COR-L47 (cell line): ENCODE data around the gene GRHL3.
A peak's percentile ranks its signal among the peaks of the same experiment; 100 is the strongest.
"Not testable (repeated sequence)": the region's sequence is repeated elsewhere in the genome, so short reads cannot be mapped to it uniquely, and the experiment has no call there.

Source experiments
- DNase-seq: peaks from one replicate; lab custom pipeline; 2025; lab: John Stamatoyannopoulos, UW

GRHL3 gene

DNA sequence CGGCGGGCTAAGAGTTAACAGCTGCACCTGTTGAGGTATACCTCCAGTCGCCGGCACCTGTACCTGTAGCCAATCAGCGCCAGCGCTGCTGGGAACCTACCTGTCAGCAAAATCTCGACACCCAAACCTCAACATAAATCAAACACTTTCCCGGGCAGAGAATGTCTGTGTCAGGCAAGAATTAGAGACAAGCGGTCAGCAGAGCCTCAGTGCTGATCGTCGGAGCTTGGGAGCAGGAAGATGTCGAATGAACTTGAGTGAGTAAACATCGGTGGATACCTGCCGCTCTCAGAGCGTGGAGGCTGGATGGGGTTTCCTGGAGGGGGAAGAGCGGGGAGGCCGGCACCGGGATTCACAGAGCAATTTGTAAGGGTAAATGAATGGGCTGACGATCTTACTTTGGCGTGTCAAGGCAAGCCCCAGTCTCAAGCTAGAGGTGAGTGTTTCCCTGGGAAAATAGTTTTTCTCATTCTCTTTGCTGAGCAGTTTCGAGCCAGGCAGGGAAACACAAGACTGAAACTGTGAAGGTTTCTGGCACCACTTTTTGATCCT, at the start of gene GRHL3:
GRHL3 (plus strand) TSS at position 46 of the 552 bp plus-strand sequence; CDS start at position 241, 195 bp downstream.
- DNase-seq = peak; percentile 53

DNA sequence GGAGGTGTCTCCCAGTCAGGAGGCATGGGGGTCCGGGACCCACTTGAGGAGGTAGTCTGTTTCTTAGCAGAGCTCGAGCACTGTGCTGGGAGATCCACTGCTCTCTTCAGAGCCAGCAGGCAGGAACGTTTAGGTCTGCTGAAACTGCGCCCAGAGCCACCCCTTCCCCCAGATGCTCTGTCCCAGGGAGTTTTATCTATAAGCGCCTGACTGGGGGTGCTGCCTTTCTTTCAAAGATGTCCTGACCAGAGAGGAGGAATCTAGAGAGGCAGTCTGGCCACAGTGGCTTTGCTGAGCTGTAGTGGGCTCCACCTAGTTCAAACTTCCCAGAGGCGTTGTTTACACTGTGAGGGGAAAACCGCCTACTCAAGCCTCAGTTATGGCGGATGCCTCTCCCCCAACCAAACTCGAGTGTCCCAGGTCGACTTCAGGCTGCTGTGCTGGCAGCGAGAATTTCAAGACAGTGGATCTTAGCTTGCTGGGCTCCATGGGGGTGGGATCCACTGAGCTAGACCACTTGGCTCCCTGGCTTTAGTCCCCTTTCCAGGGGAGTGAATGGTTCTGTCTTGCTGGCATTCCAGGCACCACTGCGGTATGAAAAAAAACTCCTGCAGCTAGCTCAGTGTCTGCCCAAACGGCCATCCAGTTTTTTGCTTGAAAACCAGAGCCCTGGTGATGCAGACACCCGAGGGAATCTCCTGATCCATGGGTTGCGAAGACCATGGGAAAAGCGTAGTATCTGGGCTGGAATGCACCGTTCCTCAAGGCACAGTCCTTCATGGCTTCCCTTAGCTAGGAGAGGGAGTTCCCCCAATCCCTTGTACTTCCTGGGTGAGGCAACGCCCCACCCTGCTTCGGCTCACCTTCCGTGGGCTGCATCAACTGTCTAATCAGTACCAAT, 44.7 kb upstream of the GRHL3 start:
- not testable (repeated sequence) for DNase-seq

DNA sequence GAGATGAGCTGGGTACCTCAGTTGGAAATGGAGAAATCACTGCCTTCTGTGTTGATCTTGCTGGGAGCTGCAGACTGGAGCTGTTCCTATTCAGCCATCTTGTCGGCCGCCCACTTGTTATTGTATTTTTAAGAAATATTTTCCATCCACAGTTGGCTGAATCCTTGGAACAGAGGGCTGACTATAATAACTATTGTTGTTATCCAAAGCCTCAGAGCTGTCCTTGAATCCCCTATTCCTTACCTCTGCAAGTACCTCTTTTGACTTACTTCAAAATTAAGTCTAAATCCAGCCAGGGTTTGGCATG, 44.1 kb upstream of the GRHL3 start:
- no peak for DNase-seq

DNA sequence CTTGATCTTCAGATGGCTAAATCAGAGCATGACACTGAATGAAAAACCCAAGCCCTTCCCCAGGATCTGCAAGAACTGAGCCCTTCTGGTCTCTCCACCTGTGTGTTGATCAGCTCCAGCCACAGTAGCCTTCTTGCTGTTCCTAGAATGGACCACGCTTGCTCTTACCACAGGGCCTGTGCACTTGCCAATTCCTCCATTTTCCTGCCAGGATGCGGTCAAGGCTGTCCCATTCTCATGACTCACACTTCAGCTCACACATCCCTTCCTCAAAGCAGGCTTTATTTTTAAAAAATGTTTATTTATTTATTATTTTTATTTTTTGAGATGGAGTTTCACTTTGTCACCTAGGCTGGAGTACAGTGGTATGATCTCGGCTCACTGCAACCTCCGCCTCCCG, 43.6 kb upstream of the GRHL3 start:
- DNase-seq = no peak

DNA sequence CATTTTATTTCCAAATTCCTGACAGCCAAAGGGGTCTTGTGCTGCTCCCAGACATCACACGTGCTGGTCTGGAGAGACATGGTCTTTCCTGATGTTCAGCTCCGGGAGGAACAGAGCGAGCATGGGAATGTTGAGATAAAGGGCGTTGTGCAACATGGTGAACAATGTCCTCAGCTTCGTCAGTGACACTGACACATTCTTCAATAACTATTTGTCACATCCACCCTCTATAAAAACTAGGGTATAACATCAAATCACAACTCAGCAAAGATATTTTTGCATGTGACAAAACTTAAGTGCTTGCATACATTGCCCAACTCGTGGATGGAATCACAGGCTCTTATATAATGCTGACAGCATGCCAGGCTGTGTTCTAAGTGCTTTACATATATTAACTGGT, 42.4 kb upstream of the GRHL3 start:
- no peak for DNase-seq

DNA sequence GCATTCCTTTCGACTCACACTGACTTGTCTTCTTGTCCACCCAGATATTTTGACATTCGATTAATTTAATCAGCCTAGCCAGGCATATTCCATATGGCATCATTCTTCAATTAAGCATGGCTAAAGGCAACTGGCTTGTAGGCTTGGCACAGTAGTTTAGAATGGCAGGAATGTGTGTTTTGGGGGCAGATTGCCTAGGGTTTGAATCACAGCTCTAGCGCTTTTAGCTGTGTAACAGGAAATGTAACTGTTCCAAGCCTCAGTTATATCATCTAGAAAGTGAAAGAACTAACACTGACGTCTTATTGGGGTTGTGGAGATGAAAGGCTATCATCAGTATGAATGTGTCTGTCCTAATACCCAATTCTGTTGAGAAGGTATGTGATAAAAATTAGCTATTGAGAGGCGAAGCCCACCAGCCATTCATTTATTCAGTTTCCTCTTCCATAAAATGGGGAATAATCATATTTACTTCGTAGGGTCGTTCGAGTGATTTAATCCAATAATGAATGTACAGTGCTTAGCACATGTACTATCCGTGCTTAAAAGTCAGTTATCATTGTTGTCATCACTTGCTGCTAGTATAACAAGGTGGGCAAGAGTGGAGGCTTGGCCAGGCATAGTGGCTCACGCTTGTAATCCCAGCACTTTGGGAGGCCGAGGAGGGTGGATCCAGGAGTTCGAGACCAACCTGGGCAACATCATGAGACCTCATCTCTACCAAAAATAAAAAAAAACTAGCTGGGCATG, 41.6 kb upstream of the GRHL3 start:
- DNase-seq = no peak

DNA sequence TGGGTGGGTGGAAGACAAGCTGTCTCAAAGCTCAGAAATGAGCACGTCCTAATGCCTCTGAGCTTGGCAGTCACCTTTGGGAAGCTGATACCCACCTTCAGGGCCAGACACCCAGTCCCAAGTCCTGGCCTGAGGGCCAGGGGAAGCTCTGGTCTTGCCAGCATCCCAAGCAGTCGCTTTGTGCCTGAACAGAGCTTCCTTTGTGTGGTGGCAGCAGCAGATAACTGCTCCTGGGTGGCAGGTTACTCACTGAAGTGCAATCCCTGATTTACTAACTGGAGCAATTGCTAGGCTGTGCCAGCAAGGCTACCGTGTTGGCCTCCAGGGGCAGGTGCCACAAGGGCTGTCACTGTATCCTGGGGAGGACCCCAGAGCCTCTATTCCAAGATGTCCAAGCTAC, 40.4 kb upstream of the GRHL3 start:
- no peak for DNase-seq

DNA sequence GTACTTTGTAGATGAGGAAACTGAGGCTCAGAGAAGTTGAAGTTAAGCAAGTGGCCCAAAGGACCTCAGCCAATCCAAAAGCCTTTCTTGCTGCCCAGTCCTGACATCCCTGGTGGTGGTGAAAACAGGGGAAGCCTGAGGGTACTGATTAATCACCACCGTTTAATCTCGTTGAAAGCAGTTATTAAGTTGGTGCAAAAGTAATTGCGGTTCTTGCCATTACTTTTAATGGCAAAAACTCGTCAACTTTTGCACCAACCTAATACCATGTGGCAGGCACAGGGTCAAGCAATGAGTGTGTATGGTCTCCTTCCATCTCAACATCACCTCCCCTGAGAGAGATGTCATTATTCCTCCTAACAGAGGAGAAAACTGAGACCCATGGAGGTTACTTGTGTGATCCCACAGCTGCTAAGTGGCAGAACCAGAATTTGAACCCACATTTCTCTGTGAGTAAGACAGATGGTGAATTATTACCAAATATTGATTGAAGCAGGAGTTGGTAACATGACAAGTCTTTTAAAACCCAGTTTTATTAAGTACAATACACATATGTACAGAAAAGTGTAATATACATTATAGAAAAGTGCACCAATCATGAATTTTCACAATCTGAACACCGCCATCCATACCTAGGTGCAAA, 39.4 kb upstream of the GRHL3 start:
- DNase-seq = no peak

DNA sequence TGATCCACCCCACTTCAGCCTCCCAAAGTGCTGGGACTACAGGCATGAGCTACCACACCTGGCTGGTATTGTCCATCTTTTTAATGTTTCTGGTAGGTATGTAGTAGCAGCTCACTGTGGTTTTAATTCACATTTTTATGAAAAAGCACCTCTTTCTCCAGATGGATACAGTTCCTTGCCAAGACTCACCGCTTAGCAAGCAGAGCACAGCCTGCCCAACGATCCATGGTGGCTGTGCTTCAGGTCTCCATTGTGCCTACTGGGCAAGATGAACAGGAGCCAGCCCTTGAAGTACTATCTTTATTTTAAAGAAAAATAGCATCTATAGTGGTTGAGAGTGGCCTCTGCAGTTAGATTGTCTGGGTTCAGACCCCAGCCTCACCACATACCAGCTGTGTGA, 37.6 kb upstream of the GRHL3 start:
- no peak for DNase-seq

DNA sequence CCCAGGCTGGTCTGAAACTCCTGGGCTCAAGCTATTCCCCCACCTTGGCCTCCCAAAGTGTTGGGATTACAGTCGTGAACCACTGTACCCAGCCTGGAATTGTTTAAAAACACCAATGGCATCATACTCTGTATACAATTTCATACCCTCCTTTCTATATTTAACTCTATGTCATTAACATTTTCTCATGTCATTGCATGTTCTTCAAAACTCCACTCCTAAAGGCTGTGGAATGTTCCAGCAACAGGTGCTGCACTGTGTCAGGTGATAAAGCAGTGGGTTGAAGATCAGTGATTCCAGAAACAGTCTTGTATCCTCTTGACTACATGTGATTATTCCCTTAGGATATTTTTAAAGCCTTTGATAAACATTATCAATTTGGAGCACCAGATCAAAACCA, 36.7 kb upstream of the GRHL3 start:
- no peak for DNase-seq

DNA sequence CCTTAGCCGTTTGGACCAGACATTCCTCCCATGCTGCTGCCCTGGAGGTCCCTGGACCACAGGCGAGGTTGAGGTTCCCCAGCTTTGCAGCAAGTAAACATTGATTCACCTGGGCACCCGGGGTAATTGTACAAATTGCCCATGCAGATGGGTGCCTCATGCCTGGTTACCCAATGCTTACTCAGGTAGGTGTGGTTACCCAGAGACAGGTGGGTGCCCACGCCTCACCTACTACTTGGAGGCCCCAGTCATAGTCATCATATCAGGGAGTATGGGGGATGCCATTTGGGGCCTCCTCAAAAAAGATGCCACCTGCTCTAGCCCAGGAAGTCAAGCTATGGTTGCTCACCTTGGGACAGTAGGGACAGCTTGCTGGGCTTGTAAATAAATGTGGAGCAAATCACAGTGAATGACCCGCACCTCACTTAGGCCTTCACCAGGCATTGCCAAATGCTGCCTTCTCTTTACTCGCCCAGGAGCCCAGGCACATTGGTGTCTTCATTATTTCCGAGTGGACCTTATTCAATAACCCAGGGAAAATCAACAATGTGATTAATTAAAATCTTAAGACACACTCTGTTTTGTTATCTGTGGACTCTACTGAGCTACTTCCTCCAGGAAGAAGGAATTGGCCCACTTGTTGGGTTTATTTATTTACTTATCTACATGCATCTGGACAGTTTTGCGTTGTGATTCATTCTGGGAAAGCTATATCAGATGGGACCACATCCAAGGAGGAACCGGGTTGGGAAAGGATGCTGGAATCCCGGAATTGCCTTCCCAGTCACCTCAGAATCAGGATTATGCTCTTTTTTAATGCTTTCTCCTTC, 35.6 kb upstream of the GRHL3 start:
- no peak for DNase-seq

DNA sequence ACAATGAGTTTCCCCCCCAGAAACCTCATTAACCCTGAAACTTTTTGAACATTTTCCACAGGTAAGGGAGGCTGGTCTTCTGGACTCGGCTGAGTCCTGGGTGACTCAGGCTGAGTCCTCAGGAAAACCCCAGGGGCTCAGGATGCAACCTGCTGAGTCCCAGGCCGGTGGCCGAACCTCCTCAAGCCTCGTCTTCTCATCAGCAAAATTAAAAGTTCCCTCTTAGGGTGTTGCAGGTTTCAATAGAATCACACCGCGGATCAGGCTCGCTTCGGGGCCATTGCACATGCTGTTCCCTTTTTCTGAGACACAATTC, 35.0 kb upstream of the GRHL3 start:
- DNase-seq = no peak

DNA sequence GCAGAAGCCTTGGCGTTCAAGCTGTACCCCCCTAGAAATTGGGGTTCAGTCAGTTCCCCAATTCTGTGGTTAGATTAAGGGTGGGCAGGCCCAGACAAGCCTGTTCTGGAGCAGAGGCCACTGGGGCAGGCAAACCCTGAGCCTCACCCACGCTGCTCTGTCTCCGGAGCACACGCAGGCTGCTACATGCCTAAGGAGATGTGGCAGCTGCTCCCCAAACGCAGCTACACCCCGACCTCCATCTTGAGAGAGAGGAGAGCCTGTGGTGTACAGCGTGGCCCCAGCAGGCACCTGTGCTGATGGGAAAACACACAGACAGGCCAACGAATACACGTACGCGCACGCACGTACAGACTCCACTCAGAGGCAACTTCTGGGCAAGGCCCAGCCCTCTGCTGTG, 33.9 kb upstream of the GRHL3 start:
- DNase-seq = no peak

DNA sequence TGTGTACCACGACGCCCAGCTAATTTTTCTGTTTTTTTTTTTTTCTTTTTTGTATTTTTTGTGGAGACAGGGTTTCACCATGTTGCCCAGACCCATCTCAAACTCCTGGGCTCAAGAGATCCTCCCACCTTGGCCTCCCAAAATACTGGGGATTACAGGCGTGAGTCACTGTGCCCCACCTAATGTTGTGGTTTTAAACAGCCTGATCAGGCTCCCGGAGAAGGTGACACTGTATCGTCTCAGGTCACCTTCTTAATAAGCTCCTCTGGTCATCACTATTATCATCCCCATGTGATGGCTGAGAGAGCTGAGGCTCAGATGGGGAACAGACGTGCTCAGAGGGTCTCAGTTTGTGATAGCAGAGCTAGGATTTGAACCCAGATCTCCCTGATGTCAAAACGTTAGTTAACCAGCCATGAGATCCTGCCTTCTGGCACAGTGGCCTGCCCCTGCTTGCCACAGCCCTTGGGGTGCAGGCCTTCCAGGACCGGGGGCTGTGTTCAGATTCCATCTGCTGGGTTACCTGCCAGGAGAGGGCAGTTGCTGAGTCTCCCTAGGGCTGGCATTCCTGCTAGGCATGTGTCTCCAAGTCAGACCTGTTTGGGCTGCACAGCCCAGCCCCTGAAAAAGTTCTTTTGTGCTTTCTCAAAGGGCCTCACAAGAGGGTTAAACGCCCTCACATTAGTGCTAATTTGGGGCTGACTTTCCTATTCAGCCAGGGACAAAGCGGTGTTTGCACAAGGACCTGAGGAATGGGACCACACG, 32.7 kb upstream of the GRHL3 start:
- DNase-seq = no peak

DNA sequence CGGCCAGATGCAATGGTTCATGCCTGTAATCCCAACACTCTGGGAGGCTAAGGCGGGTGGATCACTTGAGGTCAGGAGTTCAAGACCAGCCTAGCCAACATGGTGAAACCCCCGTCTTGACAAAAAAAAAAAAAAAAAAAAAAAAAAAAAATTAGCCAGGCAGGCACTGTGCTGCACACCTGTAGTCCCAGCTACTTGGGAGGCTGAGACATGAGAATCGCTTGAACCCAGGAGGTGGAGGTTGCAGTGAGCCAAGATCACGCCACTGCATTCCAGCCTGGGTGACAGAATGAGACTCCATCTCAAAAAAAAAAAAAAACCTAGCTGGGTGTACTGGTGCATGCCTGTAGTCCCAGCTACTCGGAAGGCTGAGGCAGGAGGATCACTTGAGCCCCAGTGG, 31.4 kb upstream of the GRHL3 start:
- not testable (repeated sequence) for DNase-seq

DNA sequence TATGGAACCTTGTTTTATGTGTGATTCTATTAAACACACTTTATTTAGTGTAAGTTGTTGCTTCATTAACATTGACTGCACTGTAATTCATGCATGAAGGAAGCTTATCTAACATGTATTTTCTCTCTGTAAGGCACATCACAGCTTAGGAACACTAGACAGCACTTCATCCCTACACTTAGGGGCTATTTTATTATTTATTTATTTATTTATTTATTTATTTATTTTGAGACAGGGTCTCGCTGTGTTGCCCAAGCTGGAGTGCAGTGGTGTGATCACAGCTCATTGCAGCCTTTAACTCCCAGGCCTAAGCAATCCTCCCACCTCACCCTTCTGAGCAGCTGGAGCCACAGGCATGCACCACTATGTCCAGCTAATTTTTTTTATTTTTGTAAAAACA, 30.7 kb upstream of the GRHL3 start:
- no peak for DNase-seq

DNA sequence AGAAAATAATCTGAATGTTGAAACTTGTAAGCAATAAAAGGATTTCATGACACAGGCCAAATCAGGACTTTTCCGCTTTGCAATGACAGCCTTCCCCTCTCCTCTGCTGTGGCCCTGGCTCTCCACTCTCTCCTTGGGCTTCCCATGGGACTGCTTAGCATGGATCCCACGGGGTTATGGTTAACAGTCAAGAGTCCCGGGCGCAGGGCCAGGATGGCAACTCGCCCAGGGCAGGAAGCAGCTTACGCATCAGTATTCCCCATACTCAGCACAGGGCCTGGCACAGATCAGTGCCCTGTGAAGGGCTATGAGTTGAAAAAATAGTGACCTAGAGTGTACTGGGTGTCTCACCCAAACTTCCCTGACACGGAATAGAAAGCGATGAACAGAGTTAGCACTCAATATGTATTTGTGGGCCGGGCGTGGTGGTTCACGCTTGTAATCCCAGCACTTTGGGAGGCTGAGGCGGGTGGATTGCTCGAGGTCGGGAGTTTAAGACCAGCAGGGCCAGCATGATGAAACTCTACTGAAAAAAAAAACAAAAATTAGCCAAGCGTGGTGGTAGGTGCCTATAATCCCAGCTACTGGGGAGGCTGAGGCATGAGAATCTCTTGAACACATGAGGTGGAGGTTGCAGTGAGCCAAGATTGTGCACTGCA, 29.1 kb upstream of the GRHL3 start:
- DNase-seq = peak; percentile 36

DNA sequence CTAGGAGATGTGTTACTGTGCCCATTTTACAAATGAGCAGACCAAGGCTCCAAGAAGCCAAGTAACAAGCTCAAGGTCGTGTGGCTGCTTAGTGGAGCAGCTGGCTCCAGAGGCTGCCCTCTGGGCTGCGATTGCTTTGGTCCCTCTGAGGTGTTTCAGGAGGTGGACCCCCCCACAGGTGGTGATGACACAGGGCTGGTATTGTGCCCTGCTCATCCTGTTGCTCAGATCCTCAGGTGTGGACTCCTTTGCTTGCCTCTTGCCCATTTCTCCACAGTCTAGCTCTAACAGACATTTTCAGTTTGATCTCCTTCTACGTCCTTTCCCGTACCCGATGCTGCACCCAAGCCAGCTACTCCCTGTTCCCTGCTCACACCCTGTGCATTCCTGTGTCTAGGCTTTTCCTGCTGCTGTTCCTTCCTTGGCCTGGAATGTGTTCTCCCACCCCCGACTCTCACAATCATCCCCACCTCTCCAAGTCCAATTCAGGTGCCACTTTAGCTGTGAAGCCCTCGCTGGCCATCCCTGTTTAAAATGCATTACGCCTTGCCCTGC, 28.1 kb upstream of the GRHL3 start:
- no peak for DNase-seq

DNA sequence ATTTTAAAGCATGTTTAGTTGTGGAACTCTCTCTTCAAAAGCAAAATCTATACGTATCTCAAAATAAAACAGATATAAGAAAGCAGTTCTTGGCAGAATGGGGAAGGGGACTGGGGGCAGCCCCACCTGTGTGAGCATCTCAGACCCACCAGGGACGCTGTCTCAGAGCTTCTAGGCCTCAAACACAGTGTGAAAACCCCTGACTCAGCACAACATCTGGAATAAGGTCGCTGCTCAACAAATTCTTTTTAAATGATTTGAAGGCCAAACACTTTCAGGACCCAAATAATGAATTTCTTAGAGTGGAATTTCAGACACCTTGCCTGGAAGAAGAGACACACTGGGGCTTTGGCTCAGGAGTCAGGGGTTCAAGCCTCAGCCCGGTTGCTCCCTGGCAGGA, 27.1 kb upstream of the GRHL3 start:
- DNase-seq = no peak

DNA sequence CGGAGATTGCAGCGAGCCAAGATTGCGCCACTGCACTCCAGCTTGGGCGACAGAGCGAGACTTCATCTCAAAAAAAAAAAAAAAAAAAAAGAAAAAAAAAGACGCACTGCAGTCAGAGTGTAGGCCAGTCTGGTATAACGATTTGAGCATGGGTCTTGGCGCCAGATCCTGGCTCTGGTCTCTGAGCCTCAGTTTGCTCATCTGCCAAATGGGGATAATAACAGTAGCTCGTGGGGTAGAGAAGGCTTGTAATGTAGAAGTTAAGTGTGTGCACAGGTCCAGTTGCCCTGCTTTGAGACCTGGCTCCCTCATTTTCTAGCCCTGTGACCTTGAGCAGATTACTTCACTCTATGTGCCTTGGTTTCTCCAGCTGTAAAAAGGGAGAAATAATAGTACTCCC, 26.3 kb upstream of the GRHL3 start:
- no peak for DNase-seq
